Right atrium auricular region (tissue), 2 donors: ENCODE results near the gene F11R. TPM values are rescaled to one million over a fixed set of nuclear protein-coding genes. Genes with fewer than 3 reads are reported as not detected.

ENCODE experiments used
- DNase-seq: peaks from one replicate; pipeline ENCODE4 v3.0.0-alpha.2; 2019; ENCODE audit warnings: low spot score
- H3K27ac ChIP-seq, 2 donors: fragments of 200-600 bp; sonication (generic); 1 replicate in 1 of 2; 2 replicates in 1 of 2; pipeline ENCODE4 v1.5.1; 2016 to 2019
- H3K27me3 ChIP-seq, 2 donors: fragments of 200-600 bp; sonication (generic); one replicate each; pipeline versions ENCODE4 v1.5.1 to v1.6.0; 2017 to 2019
- H3K36me3 ChIP-seq: fragments of 200-600 bp; sonication (generic); one replicate; pipeline ENCODE4 v1.5.1; 2016
- H3K4me1 ChIP-seq, 2 donors: fragments of 200-600 bp; sonication (generic); one replicate each; pipeline versions ENCODE4 v1.5.1 to v1.6.0; 2017 to 2019
- H3K4me3 ChIP-seq, 2 donors: fragments of 200-600 bp; sonication (generic); 1 replicate in 1 of 2; 2 replicates in 1 of 2; pipeline ENCODE4 v1.5.1; 2017 to 2019; ENCODE audit warnings: mild to moderate bottlenecking in 1 of 2, moderate library complexity in 1 of 2
- H3K9me3 ChIP-seq, 2 donors: fragments of 200-600 bp; sonication (generic); one replicate each; pipeline ENCODE4 v1.5.1; 2019
- CTCF ChIP-seq, 2 donors: fragments of 200-600 bp; sonication (generic); IDR thresholded peaks; one replicate each; pipeline ENCODE4 v1.5.1; 2019; ENCODE audit warnings: antibody characterized with exemption in 2 of 2
- total RNA-seq, 2 donors: library from RNA; depleted of rRNA; stranded (reverse); fragments of >200 nt; gene quantifications; one replicate each; pipeline ENCODE4 v1.1.0, GENCODE V29; 2016

The F11R gene
- total RNA-seq, 2 donors from 2014 or later = 11.2 to 26.2 TPM

DNA sequence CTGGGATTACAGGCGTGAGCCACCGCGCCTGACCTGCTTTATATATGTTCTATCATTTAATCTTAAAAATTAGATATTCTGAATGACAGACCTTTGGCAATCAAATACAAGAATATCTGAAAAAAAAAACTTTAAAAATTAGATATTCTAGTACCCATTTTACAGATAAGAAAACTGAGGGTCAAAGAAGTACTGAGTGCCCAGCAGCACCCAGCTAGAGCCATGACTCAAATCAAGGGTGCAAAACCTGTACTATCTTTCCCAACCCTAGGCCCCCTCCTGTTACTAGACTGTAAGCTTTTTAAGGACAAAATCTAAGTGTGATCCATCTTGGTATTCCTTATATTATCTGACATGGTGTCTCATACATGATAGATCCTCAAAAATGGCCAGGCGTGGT, 40.5 kb upstream of the F11R start:
- no peak for DNase-seq
- Histone ChIP-seq H3K27me3 (no peaks in the 10 kb centered on the region), H3K4me1 (no peaks in the 10 kb centered on the region), H3K27ac (no peak overlapping the region), H3K36me3 (no peaks in the 10 kb centered on the region), H3K9me3 (no peaks in the 10 kb centered on the region), H3K4me3 (no peak overlapping the region)
- no peak for TF ChIP-seq CTCF (IDR thresholded peaks at IDR 0.05)

DNA sequence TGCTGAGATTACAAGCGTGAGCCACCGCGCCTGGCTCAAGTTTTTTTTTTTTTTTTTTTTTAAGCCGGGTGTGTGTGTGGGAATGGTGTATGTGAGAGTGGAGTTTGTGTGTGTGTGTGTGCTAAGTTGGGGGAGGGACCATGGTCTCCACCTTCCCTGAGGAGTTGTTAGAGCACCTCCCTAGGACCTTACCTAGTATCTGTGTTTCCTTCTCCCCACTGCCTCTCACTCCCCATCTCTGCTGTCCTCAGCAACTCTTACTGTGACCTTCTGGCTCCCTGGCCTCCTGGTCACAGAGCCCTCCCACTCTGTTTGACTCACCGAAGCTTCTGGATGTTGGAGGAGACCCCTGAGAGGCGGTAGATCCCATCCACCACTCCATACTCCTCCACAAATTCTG, 38.3 kb upstream of the F11R start:
- TF ChIP-seq CTCF (IDR thresholded peaks at IDR 0.05) = no peak
- no peaks in the 10 kb centered on the region for H3K4me1 ChIP-seq
- no peaks in the 10 kb centered on the region for H3K36me3 ChIP-seq
- H3K4me3 ChIP-seq = no peak overlapping the region
- no peaks in the 10 kb centered on the region for H3K27me3 ChIP-seq
- no peaks in the 10 kb centered on the region for H3K9me3 ChIP-seq
- DNase-seq = no peak
- H3K27ac ChIP-seq = no peak overlapping the region

DNA sequence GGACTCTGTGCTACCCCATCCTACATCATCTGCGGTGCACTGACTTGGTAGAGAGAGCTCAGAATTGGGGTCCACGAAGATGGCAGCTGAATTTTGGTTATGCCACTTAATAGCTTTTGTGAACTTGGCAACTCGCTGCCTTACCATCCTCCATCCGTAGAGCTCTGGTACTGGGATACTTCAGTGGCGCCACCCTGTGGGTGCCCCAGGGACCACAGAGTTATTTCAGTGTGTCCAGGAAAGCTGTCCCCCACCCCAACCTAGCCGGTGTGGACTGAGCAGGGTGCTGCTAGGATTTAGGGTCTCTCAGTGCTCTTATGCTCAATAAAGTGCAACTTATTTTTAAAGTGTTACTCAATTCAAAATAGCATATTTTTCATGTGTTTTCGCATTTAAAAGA, 33.9 kb upstream of the F11R start:
- Histone ChIP-seq H3K36me3 (no peaks in the 10 kb centered on the region), H3K9me3 (no peaks in the 10 kb centered on the region), H3K27ac (no peak overlapping the region), H3K4me1 (no peaks in the 10 kb centered on the region), H3K4me3 (no peak overlapping the region), H3K27me3 (no peaks in the 10 kb centered on the region)
- no peak for TF ChIP-seq CTCF (IDR thresholded peaks at IDR 0.05)
- DNase-seq = no peak

GRCh38 chr1:161054232-161054631, 33.3 kb upstream of the F11R start:
- no peak for TF ChIP-seq CTCF (IDR thresholded peaks at IDR 0.05)
- Histone ChIP-seq H3K4me3 (no peak overlapping the region), H3K9me3 (no peaks in the 10 kb centered on the region), H3K27me3 (no peaks in the 10 kb centered on the region), H3K4me1 (no peaks in the 10 kb centered on the region), H3K36me3 (no peaks in the 10 kb centered on the region), H3K27ac (no peak overlapping the region)
- DNase-seq = no peak

GRCh38 chr1:161052899-161053298, 31.9 kb upstream of the F11R start:
- H3K4me3 ChIP-seq = no peak overlapping the region
- H3K27ac ChIP-seq = no peak overlapping the region
- no peak for DNase-seq
- TF ChIP-seq CTCF (IDR thresholded peaks at IDR 0.05) = no peak
- H3K36me3 ChIP-seq = no peaks in the 10 kb centered on the region
- H3K27me3 ChIP-seq = no peaks in the 10 kb centered on the region
- no peaks in the 10 kb centered on the region for H3K4me1 ChIP-seq
- no peaks in the 10 kb centered on the region for H3K9me3 ChIP-seq

GRCh38 chr1:161051219-161051618, 30.3 kb upstream of the F11R start:
- no peaks in the 10 kb centered on the region for H3K27me3 ChIP-seq
- DNase-seq = no peak
- no peaks in the 10 kb centered on the region for H3K9me3 ChIP-seq
- H3K36me3 ChIP-seq = no peaks in the 10 kb centered on the region
- H3K4me3 ChIP-seq = no peak overlapping the region
- H3K4me1 ChIP-seq = no peaks in the 10 kb centered on the region
- no peak for TF ChIP-seq CTCF (IDR thresholded peaks at IDR 0.05)
- no peak overlapping the region for H3K27ac ChIP-seq
